SHP77 (cell line): Measurements from ENCODE around the gene FOXC1.

Experiments used
- DNase-seq, 2 experiments: peaks; one replicate each; lab custom pipeline; 2025; lab: John Stamatoyannopoulos, UW

Gene FOXC1

DNA sequence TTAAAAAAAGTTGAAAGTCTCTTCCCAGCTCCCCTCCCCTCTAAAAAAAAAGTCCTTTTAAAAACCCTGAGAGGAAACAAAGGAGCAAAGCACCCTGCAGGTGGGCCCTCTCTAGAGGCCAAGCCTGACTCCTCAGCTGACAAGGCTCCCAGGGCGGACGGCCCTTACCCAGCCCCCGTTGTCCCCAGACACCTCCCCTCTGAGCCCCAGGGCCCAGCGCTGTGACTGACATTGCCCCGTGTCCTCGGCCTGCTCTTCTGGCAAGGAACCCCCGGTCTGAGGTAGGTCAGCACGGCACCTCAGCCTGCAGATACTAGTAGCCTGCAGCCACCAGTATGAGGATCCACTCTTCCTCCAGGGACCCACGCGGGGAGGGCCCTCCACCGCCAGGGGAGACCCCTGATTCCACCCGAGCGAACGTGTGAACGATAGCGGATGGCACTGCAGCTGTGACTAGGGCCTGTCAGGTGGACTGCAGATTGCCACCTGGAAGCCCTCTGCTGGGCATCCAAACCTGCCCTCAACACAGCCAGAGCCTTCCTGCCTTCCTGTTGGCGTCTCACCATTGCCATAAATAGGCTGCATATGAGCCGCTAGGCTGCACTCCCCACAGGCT is 34.2 kb downstream of the FOXC1 start:
- DNase-seq = no peak

DNA sequence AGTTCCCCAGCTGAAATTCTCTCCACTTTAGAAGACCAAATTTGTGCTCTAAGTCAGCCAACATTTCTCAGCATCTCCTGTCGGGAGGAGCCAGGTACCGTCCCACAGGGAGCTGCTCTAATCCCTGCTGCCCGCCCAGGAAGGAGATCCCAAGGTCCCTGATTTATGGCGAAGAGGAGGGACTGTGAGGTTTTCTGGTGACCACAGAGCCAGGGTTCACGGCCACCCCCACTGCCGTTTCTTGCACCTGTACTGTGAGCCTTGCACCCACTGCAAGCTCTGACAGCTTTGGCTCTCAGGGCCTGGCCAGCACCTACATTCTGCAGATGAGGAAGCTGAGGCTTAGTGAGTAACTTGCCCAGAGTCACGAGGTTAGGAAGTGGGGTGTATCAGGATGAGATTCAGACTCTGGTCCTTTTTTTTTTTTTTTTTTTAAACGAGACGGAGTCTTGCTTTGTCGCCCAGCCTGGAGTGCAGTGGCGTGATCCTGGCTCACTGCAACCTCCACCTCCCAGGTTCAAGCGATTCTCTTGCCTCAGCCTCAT is 34.9 kb downstream of the FOXC1 start:
- DNase-seq = no peak

DNA sequence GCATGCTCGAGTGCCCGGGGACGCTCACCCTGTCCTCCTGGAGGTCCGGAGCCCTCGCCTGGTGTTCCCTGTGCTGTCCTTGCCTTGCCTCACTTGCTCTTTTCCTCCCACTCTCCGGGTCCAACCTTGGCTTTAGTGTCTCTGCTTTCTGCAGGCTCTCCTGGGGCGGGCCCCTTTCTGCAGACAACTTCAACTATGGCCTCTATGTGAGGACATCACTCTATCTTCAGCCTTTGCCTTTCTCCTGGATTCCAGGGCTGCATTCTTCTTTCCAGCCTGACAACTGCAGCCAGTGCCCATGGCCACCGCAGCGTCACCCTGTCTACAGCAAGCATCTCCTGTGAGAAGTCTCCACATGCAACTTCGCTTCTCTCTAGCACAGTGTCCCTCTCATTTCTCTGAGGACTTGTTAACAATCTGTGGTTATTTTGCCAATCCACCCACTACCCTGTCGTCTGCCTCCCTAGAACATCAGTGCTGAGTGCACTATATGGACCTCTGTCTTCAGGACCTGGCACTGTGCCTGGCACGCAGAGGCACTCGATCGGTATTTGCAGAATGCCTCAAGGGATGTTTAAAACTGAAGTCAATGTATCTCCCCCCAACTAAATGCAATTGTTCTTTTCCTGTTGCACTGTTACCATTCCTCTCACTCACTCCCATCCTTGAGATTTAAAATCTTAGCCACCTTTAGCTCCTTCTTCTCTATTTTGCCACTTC is 35.9 kb downstream of the FOXC1 start:
- no peak for DNase-seq

DNA sequence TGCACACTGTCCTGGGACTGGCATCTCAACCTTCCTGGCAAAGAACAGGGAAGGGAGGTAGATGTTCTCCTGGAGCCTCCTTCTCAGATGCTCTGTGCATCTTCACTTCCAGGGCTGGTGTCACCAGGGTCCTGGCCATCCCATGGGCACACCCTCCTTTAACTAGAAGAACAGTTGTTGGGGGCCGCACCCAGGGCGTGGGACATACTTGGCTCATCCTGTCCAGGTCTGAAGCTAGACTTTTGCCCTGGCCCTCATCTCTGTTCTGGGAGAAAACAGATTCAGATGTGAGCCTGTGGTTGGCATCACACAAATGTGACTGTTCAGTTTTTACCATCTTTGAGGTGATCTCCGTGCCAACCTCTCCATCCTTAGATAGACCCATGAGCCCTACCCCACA is 41.6 kb downstream of the FOXC1 start:
- DNase-seq = no peak

DNA sequence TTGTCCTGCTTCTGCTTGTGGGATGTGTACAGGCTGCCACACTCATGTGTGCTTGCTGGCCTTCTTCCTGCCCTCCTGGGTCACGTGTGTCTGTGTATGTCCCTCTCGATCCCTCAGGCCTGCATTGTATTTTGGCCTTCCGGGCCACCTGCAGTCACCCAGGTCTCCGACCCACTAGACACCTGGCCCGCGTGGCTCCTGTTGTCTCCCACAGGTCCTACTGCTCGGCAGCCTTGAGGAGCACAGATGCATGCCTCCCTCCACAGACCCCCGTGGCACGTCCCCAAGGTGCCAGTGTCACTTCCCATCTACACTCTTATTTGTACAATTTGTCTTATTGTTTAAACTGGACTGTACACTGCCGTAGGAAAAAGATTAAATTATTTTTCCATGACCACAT is 43.1 kb downstream of the FOXC1 start:
- DNase-seq = no peak

DNA sequence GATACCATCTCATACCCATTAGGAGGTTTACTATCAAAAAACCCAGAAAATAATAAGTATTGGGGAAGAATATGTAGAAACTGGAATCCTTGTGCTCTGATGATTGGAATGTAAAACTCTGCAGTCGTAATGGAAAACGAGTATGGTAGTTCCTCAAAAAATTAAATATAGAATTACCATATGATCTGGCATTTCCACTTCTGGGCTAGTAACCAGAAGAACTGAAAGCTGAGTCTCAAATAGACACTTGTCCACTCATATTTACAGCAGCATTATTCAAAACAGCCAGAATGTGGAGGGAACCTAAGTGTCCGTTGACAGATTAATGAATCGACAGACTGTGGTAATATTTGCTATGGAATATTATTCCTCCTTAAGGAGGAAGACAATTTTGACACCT is 44.3 kb downstream of the FOXC1 start:
- DNase-seq = no peak

DNA sequence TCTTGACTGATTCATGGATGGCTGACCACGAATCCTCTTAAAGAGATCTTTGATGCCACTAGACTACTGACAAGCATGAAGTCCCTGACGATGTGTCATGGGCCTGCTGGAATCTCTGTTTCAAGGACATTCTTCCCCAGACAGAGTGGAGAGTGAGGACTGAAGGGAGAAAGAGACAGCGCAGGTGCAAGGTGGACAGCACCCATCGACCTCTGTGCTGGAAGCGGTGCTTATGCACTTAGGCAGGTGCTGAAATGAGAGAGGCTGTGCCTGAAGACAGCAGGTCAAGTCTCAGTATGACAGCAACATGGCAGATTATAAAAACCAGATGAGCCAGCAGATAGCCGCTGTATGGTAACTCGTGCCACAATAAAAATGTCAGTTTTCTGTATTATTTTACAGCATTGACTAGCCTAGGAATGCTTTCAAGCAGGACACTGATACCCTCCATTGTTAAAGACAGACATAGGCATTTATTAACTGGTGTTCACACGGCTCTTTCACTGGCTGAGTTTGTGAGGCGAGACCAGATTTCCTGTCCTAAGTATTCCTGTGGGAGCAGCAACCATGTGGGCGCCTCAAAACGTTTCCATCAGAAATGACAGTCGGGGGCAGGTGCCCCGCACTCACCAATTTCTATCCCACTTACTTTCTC is 47.5 kb downstream of the FOXC1 start:
- DNase-seq = no peak

DNA sequence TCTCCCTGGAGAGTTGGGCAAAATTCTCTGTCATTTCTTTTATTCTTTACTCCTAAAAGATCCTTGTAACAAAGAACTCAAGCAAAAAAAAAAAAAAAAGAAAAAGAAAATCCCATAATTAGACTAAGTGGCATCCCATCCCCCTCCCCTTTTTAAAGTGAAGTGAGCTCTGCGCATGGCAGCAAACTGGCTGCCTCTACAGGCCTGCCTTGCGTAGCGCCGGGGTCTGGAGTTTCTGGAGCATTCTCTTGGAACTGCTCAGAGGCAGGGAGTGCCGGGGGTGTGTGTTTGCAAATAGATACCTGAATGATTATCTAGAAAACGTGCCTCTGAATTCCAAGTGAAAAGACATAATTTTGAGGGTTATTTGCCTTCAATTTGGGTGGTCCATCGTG is 48.1 kb downstream of the FOXC1 start:
- DNase-seq = no peak

DNA sequence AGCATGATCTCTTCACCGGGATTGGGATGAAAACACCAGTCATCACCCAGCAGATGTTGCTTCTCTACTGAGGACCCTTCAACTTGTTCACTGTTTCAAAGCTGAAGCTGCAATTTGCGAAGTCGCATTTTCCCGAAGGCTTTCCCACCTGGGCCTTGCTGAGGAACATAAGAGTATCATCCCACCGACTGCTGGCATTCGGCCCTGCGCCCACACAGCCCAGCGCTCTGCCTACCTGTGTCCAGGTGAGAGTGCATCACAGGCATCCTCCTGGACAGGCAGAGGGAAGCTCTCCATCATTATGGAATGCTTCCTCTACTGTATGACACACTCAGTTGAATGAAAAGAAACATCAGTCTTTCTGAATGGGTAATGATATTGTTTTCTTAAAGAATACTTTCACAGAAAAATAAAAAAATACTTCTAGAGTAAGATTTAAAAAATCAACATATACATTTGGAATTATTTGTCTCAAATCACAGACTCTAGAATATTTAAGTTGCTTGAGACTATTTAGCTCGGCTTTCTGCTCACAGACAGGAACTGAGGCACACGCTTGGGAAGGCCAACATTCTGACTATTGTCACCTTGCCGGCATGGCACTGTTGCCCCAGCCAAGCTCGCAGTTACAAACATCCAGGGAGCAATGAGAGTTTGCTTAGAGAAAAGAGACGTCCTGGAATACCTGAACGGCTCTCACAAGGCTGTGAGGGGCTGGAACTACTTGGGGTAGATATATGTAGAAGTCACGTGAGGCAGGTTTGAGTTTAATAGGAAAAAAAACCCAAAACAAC is 48.7 kb downstream of the FOXC1 start:
- no peak for DNase-seq

DNA sequence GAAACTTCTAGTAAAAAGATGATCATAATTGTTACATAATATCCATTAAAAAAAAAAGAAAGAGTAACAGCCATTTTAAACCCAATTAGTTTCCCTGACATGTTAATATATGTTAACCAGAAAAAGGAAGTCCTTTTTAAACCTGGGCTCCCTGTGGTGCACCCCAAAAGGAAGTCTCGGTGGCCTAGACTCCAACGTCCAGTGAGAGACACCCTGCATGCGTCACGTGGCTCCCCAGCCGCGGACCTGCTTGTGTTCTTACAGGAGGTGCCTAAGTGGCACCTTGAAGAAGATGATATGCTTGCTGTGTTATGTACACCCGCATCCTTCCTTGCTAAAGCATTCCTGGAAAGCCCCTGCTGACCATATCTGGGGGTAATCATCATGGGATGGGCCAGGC is 50.1 kb downstream of the FOXC1 start:
- DNase-seq = no peak

DNA sequence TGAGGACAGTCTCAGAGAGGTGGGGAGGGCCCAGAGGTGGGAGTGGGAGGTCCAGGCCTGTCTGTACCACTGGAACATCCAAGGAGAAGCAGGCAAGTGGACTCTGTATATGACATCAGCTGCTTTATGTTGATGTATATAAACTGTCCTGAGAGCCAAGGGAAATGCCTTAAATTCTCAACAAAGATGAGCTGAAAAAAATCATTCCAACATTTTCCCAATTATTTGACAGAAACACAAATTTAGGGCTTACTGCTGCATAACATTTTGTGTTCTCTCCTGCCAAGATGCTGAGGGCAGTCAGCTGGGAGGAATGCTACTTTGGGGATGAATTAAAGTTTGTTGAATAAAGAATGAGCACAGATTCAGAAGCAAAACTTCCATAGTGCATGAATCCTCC is 52.8 kb downstream of the FOXC1 start:
- DNase-seq = no peak
